Activated CD4-positive, alpha-beta T cell treated with anti-CD3 and anti-CD28 coated beads, Interleukin-2, Interleukin-6, amounts not matched to agents 100 ng/mL and 50 ng/mL, durations not matched to agents 16 hours and 8 hours (primary cell): Measurements from ENCODE around the gene ATG10.
"Not testable (repeated sequence)": the region's sequence is repeated elsewhere in the genome, so short reads cannot be mapped to it uniquely, and the experiment has no call there.

Experiments
- DNase-seq: peaks from one replicate; pipeline ENCODE4 v3.0.0-alpha.2; 2020

The ATG10 gene

GRCh38 chr5:81983148-81983547, 11.3 kb downstream of the ATG10 start:
- DNase-seq, result not testable (repeated sequence)

GRCh38 chr5:81983563-81983962, 11.7 kb downstream of the ATG10 start:
- not testable (repeated sequence) for DNase-seq

GRCh38 chr5:81986126-81986525, 14.3 kb downstream of the ATG10 start:
- DNase-seq, result no peak

- DNase-seq, result no peak
Observed at GRCh38 chr5:81989204-81989603, 17.4 kb downstream of the ATG10 start.

- DNase-seq, result no peak
Observed at GRCh38 chr5:81994679-81995078, 22.9 kb downstream of the ATG10 start.

GRCh38 chr5:81995407-81995806, 23.6 kb downstream of the ATG10 start:
- DNase-seq, result no peak

GRCh38 chr5:82004511-82004910, 32.7 kb downstream of the ATG10 start:
- no peak for DNase-seq

GRCh38 chr5:82009869-82010268, 38.0 kb downstream of the ATG10 start:
- not testable (repeated sequence) for DNase-seq

- DNase-seq, result no peak
Observed at GRCh38 chr5:82010696-82011095, 38.9 kb downstream of the ATG10 start.

GRCh38 chr5:82011761-82012160, 39.9 kb downstream of the ATG10 start:
- DNase-seq, result no peak

GRCh38 chr5:82014644-82015043, 42.8 kb downstream of the ATG10 start:
- DNase-seq, result not testable (repeated sequence)

GRCh38 chr5:82018462-82018861, 46.6 kb downstream of the ATG10 start:
- no peak for DNase-seq

GRCh38 chr5:82019342-82020138, 47.7 kb downstream of the ATG10 start:
- DNase-seq, result no peak

GRCh38 chr5:82022499-82022898, 50.7 kb downstream of the ATG10 start:
- no peak for DNase-seq

GRCh38 chr5:82023644-82024043, 51.8 kb downstream of the ATG10 start:
- no peak for DNase-seq

- no peak for DNase-seq
Observed at GRCh38 chr5:82031220-82032119, 59.6 kb downstream of the ATG10 start.

- not testable (repeated sequence) for DNase-seq
Observed at GRCh38 chr5:82042894-82043293, 71.1 kb downstream of the ATG10 start.

- no peak for DNase-seq
Observed at GRCh38 chr5:82044010-82044409, 72.2 kb downstream of the ATG10 start.

GRCh38 chr5:82045554-82046275, 73.9 kb downstream of the ATG10 start:
- DNase-seq, result no peak

GRCh38 chr5:82046276-82046647, 74.4 kb downstream of the ATG10 start:
- DNase-seq, result no peak

- DNase-seq, result no peak
Observed at GRCh38 chr5:82050955-82051354, 79.1 kb downstream of the ATG10 start.

- DNase-seq, result no peak
Observed at GRCh38 chr5:82054004-82054710, 82.3 kb downstream of the ATG10 start.

- no peak for DNase-seq
Observed at GRCh38 chr5:82057051-82057450, 85.2 kb downstream of the ATG10 start.
